Upper lobe of left lung (tissue), 4 donors: Measurements from ENCODE around the gene NPSR1.

Source experiments
- CTCF ChIP-seq, 6 experiments: fragments of 450-650 bp in 4 of 6; fragments of 200-600 bp in 2 of 6; sonication (generic) in 2 of 6; IDR thresholded peaks; one replicate each; pipeline ENCODE4 v1.5.1; 2016 to 2019; ENCODE audit warnings: antibody characterized with exemption in 6 of 6
- POLR2A ChIP-seq, 4 donors: fragments of 450-650 bp; IDR thresholded peaks; one replicate each; pipeline ENCODE4 v1.5.1; 2016 to 2017; ENCODE audit warnings: antibody characterized with exemption in 4 of 4, mild to moderate bottlenecking in 2 of 4
- POLR2AphosphoS5 ChIP-seq, 2 donors: sonication (generic); formaldehyde crosslinking; IDR thresholded peaks; one replicate each; pipeline ENCODE4 v1.5.1; 2017; ENCODE audit warnings: antibody characterized with exemption in 2 of 2

GRCh38 chr7:34832020-34832419, 174.0 kb downstream of the NPSR1 start:
- TF ChIP-seq CTCF (IDR thresholded peaks at IDR 0.05): no peak
- no peak for TF ChIP-seq POLR2AphosphoS5 (IDR thresholded peaks at IDR 0.05)
- no peak for TF ChIP-seq POLR2A (IDR thresholded peaks at IDR 0.05)
